ENCODE data around the gene DUS4L.

DNA sequence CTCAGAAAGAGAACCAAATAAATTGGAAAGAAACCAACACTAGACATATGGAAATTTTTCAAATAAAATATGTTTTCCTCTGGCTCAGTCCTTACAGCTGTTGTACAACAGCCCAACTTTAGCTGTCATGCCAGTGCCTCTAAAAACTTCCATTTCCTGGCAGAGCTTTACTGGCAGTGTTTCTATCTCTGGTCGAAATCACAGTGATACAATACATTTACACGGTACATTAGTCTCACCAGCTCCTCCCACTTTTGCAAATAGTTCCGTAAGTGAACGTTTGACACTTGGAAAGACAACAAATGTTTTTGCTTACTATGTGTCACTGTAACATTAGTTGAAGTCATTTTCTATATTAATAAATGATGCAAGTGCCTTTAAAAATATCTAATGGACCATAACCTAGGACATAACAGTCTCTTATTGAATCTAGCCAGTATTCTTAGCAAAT lies 46.1 kb downstream of the DUS4L start:
- TF ChIP-seq ZNF607 (CRISPR knock-in tag; IDR thresholded peaks at IDR 0.05; ENCODE audit: borderline replicate concordance): no peak
- TF ChIP-seq MED13 (CRISPR knock-in tag; IDR thresholded peaks at IDR 0.05): no peak
- no peak for TF ChIP-seq EZH2 (conservative IDR thresholded peaks at IDR 0.05; ENCODE audit: low read depth, low read length)
